T-helper 17 cell (primary cell): Measurements from ENCODE around the gene FBLN1. TPM values are rescaled to one million over a fixed set of nuclear protein-coding genes. Genes with fewer than 3 reads are reported as not detected.

Source experiments
- ATAC-seq: fragments of 150-1000 bp; cut with Tn5 transposase; 2 replicates; pipeline ENCODE4 v1.10.0; 2021; ENCODE audit warnings: mild to moderate bottlenecking, moderate library complexity
- DNase-seq, 3 donors: peaks; one replicate each; pipeline versions ENCODE4 v3.0.0 to v3.0.0-alpha.2; 2020 to 2021
- H3K9me3 ChIP-seq: one replicate; pipeline ENCODE4 v1.7.0; 2013; ENCODE audit warnings: low read length, mild to moderate bottlenecking; ENCODE audit not compliant: control insufficient read depth, poor library complexity, severe bottlenecking
- H3K27ac Mint-ChIP-seq: one replicate; pipeline ENCODE4 v1.8.0; 2022; ENCODE audit warnings: mild to moderate bottlenecking, moderate library complexity, mixed read lengths
- H3K27me3 Mint-ChIP-seq: one replicate; pipeline ENCODE4 v1.8.0; 2022; ENCODE audit warnings: mixed read lengths
- H3K36me3 Mint-ChIP-seq: one replicate; pipeline ENCODE4 v1.8.0; 2022; ENCODE audit warnings: low read depth, mixed read lengths
- H3K4me1 Mint-ChIP-seq: one replicate; pipeline ENCODE4 v1.8.0; 2022; ENCODE audit warnings: mild to moderate bottlenecking, mixed read lengths
- H3K4me3 Mint-ChIP-seq: one replicate; pipeline ENCODE4 v1.8.0; 2022; ENCODE audit warnings: mild to moderate bottlenecking, moderate library complexity, mixed read lengths
- total RNA-seq, 4 donors: library from RNA in 2 of 4; stranded (reverse) in 2 of 4; gene quantifications; one replicate each; pipeline ENCODE4 v1.2.3 and lab custom pipeline; 2022 to 2026

Gene FBLN1
- total RNA-seq, 2 donors from 2014 or later, result 0.34 to 0.90 TPM

DNA sequence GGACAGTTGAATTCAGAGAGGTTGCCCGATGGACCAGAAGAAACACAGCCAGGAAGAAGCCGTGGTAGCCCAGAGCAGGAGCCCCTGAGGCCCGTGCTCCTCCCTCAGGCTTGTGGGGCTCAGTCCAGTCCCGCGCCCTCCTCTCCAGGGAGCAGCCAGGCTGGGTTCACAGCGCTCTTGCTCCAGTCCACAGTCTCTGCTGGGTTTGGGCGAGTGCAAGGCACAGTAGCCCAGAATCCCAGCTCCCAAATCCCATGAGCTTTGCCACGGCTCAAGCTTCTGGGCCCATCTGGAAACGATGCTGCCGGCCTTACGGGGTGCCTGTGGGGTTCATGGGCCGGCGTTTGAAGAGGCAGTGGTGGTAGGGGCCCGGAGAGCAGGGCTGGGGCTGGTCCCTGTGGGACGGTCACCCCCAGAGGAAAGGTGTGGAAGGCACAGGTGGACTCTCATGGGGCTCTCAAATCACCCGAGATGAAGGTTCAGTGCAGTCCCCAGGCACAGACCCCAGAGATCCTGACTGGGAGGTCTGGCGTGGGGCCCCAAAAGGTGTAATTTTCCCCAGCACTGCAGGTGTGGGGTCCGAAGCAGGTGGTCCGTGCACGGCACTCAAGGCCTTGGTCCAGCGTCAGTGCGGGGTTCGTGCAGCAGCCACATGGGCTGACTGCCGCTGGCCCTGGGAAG is 138.4 kb downstream of the FBLN1 start:
- no peak for DNase-seq
- Mint-ChIP-seq H3K4me3 (no peak overlapping the region), H3K27ac (no peak overlapping the region), H3K4me1 (peaks cover 15% of the 10 kb centered on the region), H3K36me3 (peaks cover 2% of the 10 kb centered on the region), H3K27me3 (peaks cover 57% of the 10 kb centered on the region)
- no peak for ATAC-seq
- H3K9me3 ChIP-seq, result no peaks in the 10 kb centered on the region

DNA sequence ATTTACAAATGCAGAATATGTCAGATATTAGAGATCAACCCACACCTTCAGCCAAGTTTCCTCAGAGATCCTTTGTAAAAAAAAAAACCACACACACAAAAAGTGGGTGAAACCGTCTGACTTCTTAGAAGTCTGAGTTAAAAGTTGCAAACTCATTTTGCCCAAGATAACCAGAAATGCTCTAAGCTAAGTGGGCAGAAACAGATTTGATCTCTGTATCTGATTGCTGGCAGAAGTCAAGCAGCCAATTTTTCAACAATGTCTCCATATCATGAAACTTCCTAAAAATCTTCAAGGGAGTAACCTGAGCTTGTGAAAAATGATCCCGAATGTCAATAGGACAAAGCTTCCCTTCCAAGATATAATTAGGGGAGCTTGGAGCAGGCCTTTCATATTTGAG is 140.3 kb downstream of the FBLN1 start:
- Mint-ChIP-seq H3K27me3 (peaks cover 65% of the 10 kb centered on the region), H3K4me1 (peaks cover 16% of the 10 kb centered on the region), H3K36me3 (peaks cover 2% of the 10 kb centered on the region), H3K4me3 (no peak overlapping the region), H3K27ac (no peak overlapping the region)
- no peaks in the 10 kb centered on the region for H3K9me3 ChIP-seq
- ATAC-seq (no peak), DNase-seq (no peak)

DNA sequence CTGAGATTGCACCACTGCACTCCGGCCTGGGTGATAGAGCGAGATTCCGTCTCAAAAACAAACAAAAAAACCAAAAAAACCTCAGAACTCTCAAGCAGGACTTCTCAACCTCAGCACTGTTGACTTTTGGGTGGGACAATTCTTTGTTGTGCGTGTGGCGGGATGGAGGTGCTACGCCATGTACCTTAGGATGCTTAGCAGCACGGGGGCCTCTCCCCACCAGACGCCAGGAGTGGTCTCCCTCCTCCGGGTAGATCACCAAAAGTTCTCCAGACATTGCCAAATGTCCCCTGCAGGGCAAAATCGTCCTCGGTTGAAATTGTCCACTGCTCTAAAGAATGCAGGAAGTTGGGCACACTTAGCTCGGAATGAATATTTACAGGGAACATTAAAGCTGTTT is 142.0 kb downstream of the FBLN1 start:
- Mint-ChIP-seq H3K4me1 (peaks cover 9% of the 10 kb centered on the region), H3K27me3 (peaks cover 67% of the 10 kb centered on the region), H3K27ac (no peak overlapping the region), H3K36me3 (peaks cover 1% of the 10 kb centered on the region), H3K4me3 (no peak overlapping the region)
- DNase-seq (no peak), ATAC-seq (no peak)
- H3K9me3 ChIP-seq, result no peaks in the 10 kb centered on the region

DNA sequence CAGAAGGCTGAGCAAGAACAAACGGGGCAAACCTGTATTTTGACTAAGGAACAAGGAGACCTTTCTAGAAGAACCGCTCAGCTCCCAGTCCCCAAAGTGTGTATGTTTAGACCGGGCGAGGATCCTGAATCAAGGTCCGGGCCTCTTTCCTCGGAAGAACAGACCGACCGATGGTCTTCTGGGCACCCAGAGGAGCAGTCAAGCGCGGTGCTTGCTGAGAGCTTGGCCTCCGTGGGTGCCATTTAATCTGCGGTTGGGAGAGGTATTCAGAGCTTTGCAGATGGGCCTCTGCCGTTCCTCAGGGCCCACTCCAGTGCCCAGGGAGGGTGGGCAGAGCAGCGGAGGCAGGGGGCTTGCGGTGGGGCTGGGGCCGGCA is 142.5 kb downstream of the FBLN1 start:
- H3K27ac Mint-ChIP-seq, result no peak overlapping the region
- H3K9me3 ChIP-seq, result no peaks in the 10 kb centered on the region
- peaks cover 8% of the 10 kb centered on the region for H3K4me1 Mint-ChIP-seq
- H3K27me3 Mint-ChIP-seq, result peaks cover 65% of the 10 kb centered on the region
- no peaks in the 10 kb centered on the region for H3K36me3 Mint-ChIP-seq
- no peak for DNase-seq
- no peak for ATAC-seq
- H3K4me3 Mint-ChIP-seq, result no peak overlapping the region

DNA sequence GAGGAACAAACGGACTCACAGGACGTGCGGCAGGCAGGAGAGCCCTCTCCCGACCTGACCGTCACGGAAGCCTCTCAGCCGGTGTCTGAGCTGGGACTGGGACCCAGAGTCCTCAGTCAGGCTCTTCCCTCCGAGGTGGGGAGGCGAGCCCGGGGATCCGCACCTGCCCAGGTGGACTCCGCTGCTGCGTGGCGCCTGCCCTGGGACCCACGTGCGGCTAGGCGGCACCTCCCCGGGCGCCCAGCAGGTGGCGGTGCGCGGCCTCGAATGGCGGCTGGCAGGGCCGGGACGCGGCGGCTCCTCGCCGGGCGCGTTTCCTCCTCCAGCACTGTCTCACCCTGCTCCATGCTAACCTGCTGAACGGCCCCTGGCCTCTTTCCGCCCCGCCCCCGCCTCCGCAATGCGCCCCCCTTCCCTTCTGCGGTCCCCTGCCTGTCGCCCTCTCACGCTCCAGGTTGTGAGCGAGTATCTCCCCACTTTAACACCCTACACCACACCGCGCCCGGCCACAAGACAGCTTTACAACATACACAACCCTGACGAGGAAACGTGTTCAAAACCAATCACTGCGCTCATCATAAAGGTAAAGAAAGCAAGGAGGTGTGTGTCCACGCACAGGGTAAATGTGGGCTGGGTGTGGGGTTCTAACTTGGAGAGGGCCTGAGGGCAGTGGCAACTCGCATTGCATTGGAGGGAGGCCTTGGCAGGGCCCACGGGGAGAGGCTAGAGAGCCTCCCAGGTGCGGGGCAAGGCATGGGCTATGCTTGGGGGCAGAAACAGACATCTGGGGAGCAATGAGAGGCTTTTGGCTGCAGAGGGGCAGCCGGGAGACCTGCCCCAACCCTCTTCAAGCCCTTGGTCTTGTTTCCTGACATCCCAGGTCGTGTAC is 143.1 kb downstream of the FBLN1 start:
- Mint-ChIP-seq H3K36me3 (peaks cover 2% of the 10 kb centered on the region), H3K27me3 (peaks cover 65% of the 10 kb centered on the region), H3K4me1 (peaks cover 8% of the 10 kb centered on the region), H3K4me3 (peak overlapping the region; percentile 66), H3K27ac (no peak overlapping the region)
- peak; percentile 58 to 83 (median 63) for DNase-seq
- peak; percentile 96 for ATAC-seq
- no peaks in the 10 kb centered on the region for H3K9me3 ChIP-seq

DNA sequence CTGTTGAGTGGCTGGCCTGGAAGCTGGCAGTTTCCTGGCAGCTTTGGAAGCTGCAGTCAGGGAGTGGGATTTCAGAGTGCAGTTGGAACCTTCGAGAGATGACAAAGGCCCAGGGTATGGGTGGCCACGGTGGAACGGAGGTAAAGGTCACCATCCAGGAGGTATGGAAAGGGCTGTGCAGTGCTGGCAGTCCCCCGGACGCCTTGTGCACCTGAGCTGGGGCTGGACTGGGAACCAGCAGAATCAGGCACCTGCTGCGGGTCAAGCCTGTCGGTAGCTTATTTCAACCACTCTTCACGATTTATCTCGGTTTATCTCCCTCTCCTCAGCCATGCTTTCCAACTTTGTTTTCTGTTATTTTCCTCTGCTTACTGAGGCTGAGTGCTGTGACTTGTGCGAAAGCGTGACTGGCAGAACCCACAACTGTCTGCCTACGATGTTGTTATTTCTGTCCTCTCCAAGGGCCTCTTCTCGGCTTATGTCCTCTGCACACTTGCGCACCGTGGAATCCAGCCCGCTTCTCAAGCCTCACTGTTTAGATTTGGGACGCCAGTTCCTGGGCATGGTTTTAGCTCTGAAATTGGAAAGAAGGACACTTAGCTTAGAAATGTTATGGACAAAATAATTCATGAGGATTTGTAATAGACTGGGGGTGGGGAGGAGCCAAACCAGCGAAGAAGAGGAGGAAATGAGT is 145.0 kb downstream of the FBLN1 start:
- peaks cover 4% of the 10 kb centered on the region for H3K36me3 Mint-ChIP-seq
- H3K4me3 Mint-ChIP-seq, result no peak overlapping the region
- H3K9me3 ChIP-seq, result no peaks in the 10 kb centered on the region
- DNase-seq, result no peak
- H3K27me3 Mint-ChIP-seq, result peaks cover 69% of the 10 kb centered on the region
- no peak overlapping the region for H3K27ac Mint-ChIP-seq
- no peak for ATAC-seq
- peaks cover 8% of the 10 kb centered on the region for H3K4me1 Mint-ChIP-seq

DNA sequence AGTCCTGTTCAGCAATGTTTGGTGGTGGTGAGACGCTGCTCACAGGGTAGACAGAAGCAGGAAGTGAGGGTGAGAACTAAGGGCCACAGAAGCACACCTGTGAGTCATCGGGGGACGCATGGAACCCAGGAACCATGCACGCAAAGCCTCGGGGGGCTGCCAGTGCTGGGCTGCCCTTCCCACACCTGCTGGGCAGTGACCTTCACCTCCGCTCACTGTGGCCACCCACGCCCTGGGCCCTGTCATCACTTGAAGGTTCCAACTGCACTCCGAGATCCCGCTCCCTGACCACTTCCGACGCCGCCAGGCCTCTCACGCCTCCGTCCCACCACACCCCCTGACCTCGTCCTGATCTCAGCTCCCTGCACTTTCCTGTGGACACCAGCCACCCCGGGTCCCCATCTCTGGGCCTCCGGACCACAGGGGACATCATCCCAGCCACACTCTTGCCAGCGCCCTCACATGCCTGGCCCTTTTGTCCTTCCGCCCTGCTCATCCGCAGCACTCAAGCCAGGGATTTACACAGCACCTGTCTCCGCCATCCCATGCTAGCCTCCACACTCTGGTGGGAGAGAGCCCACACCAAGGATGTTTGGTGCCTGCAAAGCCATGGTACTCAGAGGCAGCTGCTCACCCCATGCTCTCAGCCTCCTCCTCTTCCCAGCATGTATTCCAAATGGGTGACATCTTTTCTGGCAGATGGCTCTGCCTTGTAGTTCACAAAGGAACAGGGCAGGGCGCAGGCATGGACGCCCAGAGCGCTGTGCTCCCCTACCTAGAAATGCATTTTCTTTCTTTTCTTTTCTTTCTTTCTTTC is 145.8 kb downstream of the FBLN1 start:
- Mint-ChIP-seq H3K36me3 (peaks cover 4% of the 10 kb centered on the region), H3K27ac (no peak overlapping the region), H3K27me3 (peaks cover 77% of the 10 kb centered on the region), H3K4me1 (peaks cover 8% of the 10 kb centered on the region), H3K4me3 (no peak overlapping the region)
- ATAC-seq, result no peak
- no peaks in the 10 kb centered on the region for H3K9me3 ChIP-seq
- DNase-seq, result no peak

DNA sequence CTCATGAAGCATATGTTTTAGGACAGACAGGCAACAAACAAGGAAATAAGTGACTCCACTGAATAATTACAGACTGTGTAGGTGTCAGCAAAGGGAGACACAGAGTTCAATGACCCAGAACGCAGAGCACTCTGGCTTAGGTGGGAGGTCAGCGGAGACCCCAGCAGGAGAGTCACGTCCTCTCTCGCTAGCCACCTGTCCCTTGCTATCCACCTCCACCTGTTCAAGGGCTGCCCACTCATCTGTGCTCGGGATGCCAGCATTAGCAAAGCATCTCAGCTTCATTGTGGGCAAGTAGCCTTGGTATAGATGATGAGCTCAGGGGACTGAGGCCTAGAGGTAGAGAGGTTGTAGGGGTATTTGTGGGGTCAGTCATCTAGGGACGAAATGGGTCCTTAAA is 147.1 kb downstream of the FBLN1 start:
- DNase-seq, result no peak
- H3K9me3 ChIP-seq, result no peaks in the 10 kb centered on the region
- peaks cover 8% of the 10 kb centered on the region for H3K4me1 Mint-ChIP-seq
- peaks cover 4% of the 10 kb centered on the region for H3K36me3 Mint-ChIP-seq
- H3K27me3 Mint-ChIP-seq, result peaks cover 80% of the 10 kb centered on the region
- no peak for ATAC-seq
- no peak overlapping the region for H3K4me3 Mint-ChIP-seq
- no peak overlapping the region for H3K27ac Mint-ChIP-seq

DNA sequence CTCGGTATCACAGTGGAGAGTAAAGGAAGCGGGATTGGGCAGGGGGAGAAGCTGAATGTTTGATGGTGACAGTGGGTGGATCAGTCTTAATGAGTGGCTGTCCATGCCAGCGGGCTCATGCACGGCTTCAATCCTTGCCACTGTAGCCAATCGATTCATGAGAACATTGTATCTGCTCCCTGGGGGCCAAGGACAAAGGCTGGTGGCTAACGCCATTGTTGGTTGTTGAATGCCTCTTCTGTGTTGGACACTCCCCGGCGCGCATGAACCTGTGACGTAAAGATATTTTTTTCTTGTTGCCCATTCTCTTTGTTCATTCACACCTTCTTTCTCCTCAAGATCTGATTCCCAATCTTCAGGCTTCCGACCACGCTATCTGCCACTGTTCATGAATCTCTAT is 148.0 kb downstream of the FBLN1 start:
- Mint-ChIP-seq H3K27me3 (peaks cover 77% of the 10 kb centered on the region), H3K27ac (no peak overlapping the region), H3K36me3 (peaks cover 4% of the 10 kb centered on the region), H3K4me3 (no peak overlapping the region), H3K4me1 (peaks cover 7% of the 10 kb centered on the region)
- H3K9me3 ChIP-seq, result no peaks in the 10 kb centered on the region
- ATAC-seq (no peak), DNase-seq (no peak)

Other genes starting within 250 kb of the FBLN1 start
- under 1 TPM in 1 of 2 donors, not detected in 1; 0.37 TPM for gene UPK3A, start 217.9 kb upstream of the FBLN1 start, total RNA-seq
- 100 to 1,000 TPM; 162 to 200 TPM for gene FAM118A, start 192.9 kb upstream of the FBLN1 start, total RNA-seq
- under 1 TPM in 1 of 2 donors, not detected in 1; 0.17 TPM for gene SMC1B, start 89.3 kb upstream of the FBLN1 start, total RNA-seq
- gene RIBC2, start 89.2 kb upstream of the FBLN1 start, total RNA-seq, result 1 to 10 TPM; 1.6 to 2.4 TPM
- gene ATXN10, start 169.0 kb downstream of the FBLN1 start, total RNA-seq, result 10 to 100 TPM; 52.9 to 55.7 TPM